ENCODE results near the gene ZFYVE9. TPM values are rescaled to one million over a fixed set of nuclear protein-coding genes. Genes with fewer than 3 reads are reported as not detected.

ZFYVE9 gene
- total and polyA plus RNA-seq, 9 of the 15 experiments (the other 6 are each of a cell fraction or from before 2014, with no cell fraction given) = 0.52 to 14.4 (median 8.9) TPM

DNA sequence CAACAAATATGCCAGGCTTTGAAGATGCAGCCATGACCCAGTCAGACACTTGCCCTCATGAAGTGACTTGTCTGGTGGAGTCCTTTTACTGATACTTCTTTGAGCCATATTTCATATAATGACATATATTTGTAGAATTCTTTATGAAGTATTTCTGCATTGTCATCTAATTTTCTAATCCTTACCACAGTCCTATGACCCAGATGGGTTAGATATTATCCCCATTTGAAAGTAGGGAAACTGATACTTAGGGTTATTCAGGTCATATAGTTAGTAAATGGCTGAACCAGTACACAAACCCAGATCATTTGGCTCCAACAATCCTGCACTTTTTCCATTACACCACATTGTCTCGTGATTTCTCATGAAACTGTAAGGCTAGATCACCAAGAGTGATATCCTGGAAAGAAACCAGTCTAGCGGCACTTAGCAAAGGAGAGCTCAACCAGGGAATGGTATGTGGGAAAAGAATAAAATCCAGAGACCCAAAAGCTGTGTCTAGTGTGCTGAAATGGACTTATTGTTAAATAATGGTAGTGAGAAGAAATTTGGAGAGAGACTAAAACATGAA, 49.6 kb downstream of the ZFYVE9 start (continued):
- TF ChIP-seq ZFP30 (CRISPR knock-in tag; IDR thresholded peaks at IDR 0.05; ENCODE audit: borderline replicate concordance) (no peak), RUNX1 (IDR thresholded peaks at IDR 0.05; ENCODE audit: low read depth) (no peak), NBN (IDR thresholded peaks at IDR 0.05; ENCODE audit: low read depth) (no peak), ATF7 (IDR thresholded peaks at IDR 0.05) (peak; percentile 42; the same call in 1 of the 2 replicates), TCF3 (CRISPR knock-in tag; IDR thresholded peaks at IDR 0.05) (no peak), JUND (IDR thresholded peaks at IDR 0.05; ENCODE audit: borderline replicate concordance, low read depth, low read length) (peak; percentile 64; the same call in 1 of the 2 replicates), JUND (tag; IDR thresholded peaks at IDR 0.05; ENCODE audit: borderline replicate concordance, low read depth, low read length) (no peak; the same call in 2 of the 3 replicates), SMARCA5 (IDR thresholded peaks at IDR 0.05) (no peak), ZNF121 (CRISPR knock-in tag; conservative IDR thresholded peaks at IDR 0.05) (no peak), EP300 (IDR thresholded peaks at IDR 0.05; ENCODE audit: low read length) (peak; percentile 50; the same call in 1 of the 2 replicates), KDM2B (CRISPR knock-in tag; IDR thresholded peaks at IDR 0.05) (no peak), MAFG (tag; conservative IDR thresholded peaks at IDR 0.05) (peak; percentile 90), PML (IDR thresholded peaks at IDR 0.05; ENCODE audit: low read length) (no peak), BHLHE40 (IDR thresholded peaks at IDR 0.05; ENCODE audit: low read length) (peak; percentile 79), KLF1 (tag; IDR thresholded peaks at IDR 0.05) (no peak)
- TF ChIP-seq, protein P1, sequence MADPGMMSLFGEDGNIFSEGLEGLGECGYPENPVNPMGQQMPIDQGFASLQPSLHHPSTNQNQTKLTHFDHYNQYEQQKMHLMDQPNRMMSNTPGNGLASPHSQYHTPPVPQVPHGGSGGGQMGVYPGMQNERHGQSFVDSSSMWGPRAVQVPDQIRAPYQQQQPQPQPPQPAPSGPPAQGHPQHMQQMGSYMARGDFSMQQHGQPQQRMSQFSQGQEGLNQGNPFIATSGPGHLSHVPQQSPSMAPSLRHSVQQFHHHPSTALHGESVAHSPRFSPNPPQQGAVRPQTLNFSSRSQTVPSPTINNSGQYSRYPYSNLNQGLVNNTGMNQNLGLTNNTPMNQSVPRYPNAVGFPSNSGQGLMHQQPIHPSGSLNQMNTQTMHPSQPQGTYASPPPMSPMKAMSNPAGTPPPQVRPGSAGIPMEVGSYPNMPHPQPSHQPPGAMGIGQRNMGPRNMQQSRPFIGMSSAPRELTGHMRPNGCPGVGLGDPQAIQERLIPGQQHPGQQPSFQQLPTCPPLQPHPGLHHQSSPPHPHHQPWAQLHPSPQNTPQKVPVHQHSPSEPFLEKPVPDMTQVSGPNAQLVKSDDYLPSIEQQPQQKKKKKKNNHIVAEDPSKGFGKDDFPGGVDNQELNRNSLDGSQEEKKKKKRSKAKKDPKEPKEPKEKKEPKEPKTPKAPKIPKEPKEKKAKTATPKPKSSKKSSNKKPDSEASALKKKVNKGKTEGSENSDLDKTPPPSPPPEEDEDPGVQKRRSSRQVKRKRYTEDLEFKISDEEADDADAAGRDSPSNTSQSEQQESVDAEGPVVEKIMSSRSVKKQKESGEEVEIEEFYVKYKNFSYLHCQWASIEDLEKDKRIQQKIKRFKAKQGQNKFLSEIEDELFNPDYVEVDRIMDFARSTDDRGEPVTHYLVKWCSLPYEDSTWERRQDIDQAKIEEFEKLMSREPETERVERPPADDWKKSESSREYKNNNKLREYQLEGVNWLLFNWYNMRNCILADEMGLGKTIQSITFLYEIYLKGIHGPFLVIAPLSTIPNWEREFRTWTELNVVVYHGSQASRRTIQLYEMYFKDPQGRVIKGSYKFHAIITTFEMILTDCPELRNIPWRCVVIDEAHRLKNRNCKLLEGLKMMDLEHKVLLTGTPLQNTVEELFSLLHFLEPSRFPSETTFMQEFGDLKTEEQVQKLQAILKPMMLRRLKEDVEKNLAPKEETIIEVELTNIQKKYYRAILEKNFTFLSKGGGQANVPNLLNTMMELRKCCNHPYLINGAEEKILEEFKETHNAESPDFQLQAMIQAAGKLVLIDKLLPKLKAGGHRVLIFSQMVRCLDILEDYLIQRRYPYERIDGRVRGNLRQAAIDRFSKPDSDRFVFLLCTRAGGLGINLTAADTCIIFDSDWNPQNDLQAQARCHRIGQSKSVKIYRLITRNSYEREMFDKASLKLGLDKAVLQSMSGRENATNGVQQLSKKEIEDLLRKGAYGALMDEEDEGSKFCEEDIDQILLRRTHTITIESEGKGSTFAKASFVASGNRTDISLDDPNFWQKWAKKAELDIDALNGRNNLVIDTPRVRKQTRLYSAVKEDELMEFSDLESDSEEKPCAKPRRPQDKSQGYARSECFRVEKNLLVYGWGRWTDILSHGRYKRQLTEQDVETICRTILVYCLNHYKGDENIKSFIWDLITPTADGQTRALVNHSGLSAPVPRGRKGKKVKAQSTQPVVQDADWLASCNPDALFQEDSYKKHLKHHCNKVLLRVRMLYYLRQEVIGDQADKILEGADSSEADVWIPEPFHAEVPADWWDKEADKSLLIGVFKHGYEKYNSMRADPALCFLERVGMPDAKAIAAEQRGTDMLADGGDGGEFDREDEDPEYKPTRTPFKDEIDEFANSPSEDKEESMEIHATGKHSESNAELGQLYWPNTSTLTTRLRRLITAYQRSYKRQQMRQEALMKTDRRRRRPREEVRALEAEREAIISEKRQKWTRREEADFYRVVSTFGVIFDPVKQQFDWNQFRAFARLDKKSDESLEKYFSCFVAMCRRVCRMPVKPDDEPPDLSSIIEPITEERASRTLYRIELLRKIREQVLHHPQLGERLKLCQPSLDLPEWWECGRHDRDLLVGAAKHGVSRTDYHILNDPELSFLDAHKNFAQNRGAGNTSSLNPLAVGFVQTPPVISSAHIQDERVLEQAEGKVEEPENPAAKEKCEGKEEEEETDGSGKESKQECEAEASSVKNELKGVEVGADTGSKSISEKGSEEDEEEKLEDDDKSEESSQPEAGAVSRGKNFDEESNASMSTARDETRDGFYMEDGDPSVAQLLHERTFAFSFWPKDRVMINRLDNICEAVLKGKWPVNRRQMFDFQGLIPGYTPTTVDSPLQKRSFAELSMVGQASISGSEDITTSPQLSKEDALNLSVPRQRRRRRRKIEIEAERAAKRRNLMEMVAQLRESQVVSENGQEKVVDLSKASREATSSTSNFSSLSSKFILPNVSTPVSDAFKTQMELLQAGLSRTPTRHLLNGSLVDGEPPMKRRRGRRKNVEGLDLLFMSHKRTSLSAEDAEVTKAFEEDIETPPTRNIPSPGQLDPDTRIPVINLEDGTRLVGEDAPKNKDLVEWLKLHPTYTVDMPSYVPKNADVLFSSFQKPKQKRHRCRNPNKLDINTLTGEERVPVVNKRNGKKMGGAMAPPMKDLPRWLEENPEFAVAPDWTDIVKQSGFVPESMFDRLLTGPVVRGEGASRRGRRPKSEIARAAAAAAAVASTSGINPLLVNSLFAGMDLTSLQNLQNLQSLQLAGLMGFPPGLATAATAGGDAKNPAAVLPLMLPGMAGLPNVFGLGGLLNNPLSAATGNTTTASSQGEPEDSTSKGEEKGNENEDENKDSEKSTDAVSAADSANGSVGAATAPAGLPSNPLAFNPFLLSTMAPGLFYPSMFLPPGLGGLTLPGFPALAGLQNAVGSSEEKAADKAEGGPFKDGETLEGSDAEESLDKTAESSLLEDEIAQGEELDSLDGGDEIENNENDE (IDR thresholded peaks at IDR 0.05; ENCODE audit: low read depth, low read length) = no peak
- TF ChIP-seq, protein P2, sequence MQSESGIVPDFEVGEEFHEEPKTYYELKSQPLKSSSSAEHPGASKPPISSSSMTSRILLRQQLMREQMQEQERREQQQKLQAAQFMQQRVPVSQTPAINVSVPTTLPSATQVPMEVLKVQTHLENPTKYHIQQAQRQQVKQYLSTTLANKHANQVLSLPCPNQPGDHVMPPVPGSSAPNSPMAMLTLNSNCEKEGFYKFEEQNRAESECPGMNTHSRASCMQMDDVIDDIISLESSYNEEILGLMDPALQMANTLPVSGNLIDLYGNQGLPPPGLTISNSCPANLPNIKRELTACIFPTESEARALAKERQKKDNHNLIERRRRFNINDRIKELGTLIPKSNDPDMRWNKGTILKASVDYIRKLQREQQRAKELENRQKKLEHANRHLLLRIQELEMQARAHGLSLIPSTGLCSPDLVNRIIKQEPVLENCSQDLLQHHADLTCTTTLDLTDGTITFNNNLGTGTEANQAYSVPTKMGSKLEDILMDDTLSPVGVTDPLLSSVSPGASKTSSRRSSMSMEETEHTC (IDR thresholded peaks at IDR 0.05) = peak; percentile 58; the same call in 1 of the 2 replicates

All from K562 (cell line).